Thyroid gland (tissue), 4 donors: ENCODE data around the gene ZXDC. TPM values are rescaled to one million over a fixed set of nuclear protein-coding genes. Genes with fewer than 3 reads are reported as not detected.

Experiments used
- DNase-seq, 2 donors: peaks; one replicate each; pipeline ENCODE4 v3.0.0-alpha.2; 2019
- H3K27ac ChIP-seq, 3 donors: fragments of 200-600 bp; sonication (generic); 1 replicate in 2 of 3; 2 replicates in 1 of 3; pipeline ENCODE4 v1.5.1; 2016 to 2019; ENCODE audit warnings: mild to moderate bottlenecking in 1 of 3, moderate library complexity in 1 of 3
- H3K27me3 ChIP-seq: fragments of 200-600 bp; sonication (generic); one replicate; pipeline ENCODE4 v1.5.1; 2019
- H3K36me3 ChIP-seq, 2 donors: fragments of 200-600 bp; sonication (generic); one replicate each; pipeline ENCODE4 v1.5.1; 2016 to 2019
- H3K4me1 ChIP-seq, 2 donors: fragments of 200-600 bp; sonication (generic); one replicate each; pipeline ENCODE4 v1.5.1; 2017 to 2019
- H3K4me3 ChIP-seq, 3 donors: fragments of 200-600 bp; sonication (generic); replicated peaks in 1 of 3; 1 replicate in 2 of 3; 2 replicates in 1 of 3; pipeline ENCODE4 v1.5.1; 2016; ENCODE audit warnings: mild to moderate bottlenecking in 1 of 3
- H3K9me3 ChIP-seq: fragments of 200-600 bp; sonication (generic); one replicate; pipeline ENCODE4 v1.5.1; 2017
- POLR2A ChIP-seq, 2 donors: fragments of 450-650 bp; IDR thresholded peaks; one replicate each; pipeline ENCODE4 v1.6.1; 2017; ENCODE audit warnings: antibody characterized with exemption in 2 of 2, mild to moderate bottlenecking in 2 of 2, moderate library complexity in 1 of 2
- WGBS, 2 donors: methylation state at CpG; one replicate each; pipeline ENCODE4 v1.1.5; 2017; 5-methylcytosine and 5-hydroxymethylcytosine counted together
- intact Hi-C: fragments of 100-400 bp; cut with DNase I; formaldehyde crosslinking; loops from one replicate; pipeline ENCODE4 v1.15.1; 2023
- total RNA-seq, 4 donors: library from RNA; depleted of rRNA; stranded (reverse); fragments of >200 nt; gene quantifications; one replicate each; pipeline ENCODE4 v1.2.3, GENCODE V29; 2016
- TF ChIP-seq, protein P1 (sequence below), 6 experiments: fragments of 200-600 bp in 3 of 6; fragments of 450-650 bp in 3 of 6; sonication (generic) in 3 of 6; IDR thresholded peaks; one replicate each; pipeline ENCODE4 v1.5.1; 2016 to 2019; ENCODE audit warnings: antibody characterized with exemption in 6 of 6, mild to moderate bottlenecking in 2 of 6, inconsistent platforms in 1 of 6, moderate library complexity in 1 of 6

Gene ZXDC
- total RNA-seq, 4 donors from 2014 or later, result 51.5 to 96.8 (median 57.4) TPM

- intact Hi-C loops, result no loop called here
- H3K9me3 ChIP-seq, result no peaks in the 10 kb centered on the region
- WGBS, 2 donors, result 89 to 93% methylated on average over 4 of the region's 4 CpGs
- no peaks in the 10 kb centered on the region for H3K36me3 ChIP-seq
- no peaks in the 10 kb centered on the region for H3K27me3 ChIP-seq
- H3K27ac ChIP-seq, result no peak overlapping the region
- H3K4me1 ChIP-seq, result peaks cover 0 to 5% of the 10 kb centered on the region in 2 donors
- TF ChIP-seq, protein P1, sequence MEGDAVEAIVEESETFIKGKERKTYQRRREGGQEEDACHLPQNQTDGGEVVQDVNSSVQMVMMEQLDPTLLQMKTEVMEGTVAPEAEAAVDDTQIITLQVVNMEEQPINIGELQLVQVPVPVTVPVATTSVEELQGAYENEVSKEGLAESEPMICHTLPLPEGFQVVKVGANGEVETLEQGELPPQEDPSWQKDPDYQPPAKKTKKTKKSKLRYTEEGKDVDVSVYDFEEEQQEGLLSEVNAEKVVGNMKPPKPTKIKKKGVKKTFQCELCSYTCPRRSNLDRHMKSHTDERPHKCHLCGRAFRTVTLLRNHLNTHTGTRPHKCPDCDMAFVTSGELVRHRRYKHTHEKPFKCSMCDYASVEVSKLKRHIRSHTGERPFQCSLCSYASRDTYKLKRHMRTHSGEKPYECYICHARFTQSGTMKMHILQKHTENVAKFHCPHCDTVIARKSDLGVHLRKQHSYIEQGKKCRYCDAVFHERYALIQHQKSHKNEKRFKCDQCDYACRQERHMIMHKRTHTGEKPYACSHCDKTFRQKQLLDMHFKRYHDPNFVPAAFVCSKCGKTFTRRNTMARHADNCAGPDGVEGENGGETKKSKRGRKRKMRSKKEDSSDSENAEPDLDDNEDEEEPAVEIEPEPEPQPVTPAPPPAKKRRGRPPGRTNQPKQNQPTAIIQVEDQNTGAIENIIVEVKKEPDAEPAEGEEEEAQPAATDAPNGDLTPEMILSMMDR (IDR thresholded peaks at IDR 0.05), result no peak
- no peak for TF ChIP-seq POLR2A (IDR thresholded peaks at IDR 0.05)
- no peak overlapping the region for H3K4me3 ChIP-seq
- DNase-seq, result no peak
Measured at GRCh38 chr3:126399756-126400155, 75.9 kb downstream of the ZXDC start.

DNA sequence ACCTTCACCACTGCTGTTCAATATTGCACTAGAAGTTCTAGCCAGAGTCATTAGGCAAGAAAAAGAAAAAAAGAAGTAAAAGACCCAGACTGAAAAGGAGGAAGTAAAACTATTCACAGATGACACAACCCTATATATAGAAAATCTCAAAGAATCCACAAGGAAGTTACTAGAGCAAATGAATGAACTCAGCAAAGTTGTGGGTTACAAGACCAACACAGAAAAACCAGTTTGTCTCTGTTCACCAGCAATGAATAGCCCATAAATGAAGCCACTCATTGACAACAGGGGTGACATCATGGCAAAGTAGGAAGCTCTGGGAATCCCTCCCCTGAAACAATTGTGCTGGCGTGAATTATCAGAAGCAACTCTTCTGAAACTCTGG, 76.3 kb downstream of the ZXDC start:
- no peaks in the 10 kb centered on the region for H3K27me3 ChIP-seq
- 84 to 89% methylated on average over 1 of the region's 1 CpG for WGBS, 2 donors
- intact Hi-C loops, result no loop called here
- TF ChIP-seq, protein P1 (IDR thresholded peaks at IDR 0.05), result no peak
- TF ChIP-seq POLR2A (IDR thresholded peaks at IDR 0.05), result no peak
- H3K27ac ChIP-seq, result no peak overlapping the region
- peaks cover 0 to 9% of the 10 kb centered on the region in 2 donors for H3K4me1 ChIP-seq
- H3K4me3 ChIP-seq, result no peak overlapping the region
- no peaks in the 10 kb centered on the region for H3K36me3 ChIP-seq
- no peaks in the 10 kb centered on the region for H3K9me3 ChIP-seq
- no peak for DNase-seq

DNA sequence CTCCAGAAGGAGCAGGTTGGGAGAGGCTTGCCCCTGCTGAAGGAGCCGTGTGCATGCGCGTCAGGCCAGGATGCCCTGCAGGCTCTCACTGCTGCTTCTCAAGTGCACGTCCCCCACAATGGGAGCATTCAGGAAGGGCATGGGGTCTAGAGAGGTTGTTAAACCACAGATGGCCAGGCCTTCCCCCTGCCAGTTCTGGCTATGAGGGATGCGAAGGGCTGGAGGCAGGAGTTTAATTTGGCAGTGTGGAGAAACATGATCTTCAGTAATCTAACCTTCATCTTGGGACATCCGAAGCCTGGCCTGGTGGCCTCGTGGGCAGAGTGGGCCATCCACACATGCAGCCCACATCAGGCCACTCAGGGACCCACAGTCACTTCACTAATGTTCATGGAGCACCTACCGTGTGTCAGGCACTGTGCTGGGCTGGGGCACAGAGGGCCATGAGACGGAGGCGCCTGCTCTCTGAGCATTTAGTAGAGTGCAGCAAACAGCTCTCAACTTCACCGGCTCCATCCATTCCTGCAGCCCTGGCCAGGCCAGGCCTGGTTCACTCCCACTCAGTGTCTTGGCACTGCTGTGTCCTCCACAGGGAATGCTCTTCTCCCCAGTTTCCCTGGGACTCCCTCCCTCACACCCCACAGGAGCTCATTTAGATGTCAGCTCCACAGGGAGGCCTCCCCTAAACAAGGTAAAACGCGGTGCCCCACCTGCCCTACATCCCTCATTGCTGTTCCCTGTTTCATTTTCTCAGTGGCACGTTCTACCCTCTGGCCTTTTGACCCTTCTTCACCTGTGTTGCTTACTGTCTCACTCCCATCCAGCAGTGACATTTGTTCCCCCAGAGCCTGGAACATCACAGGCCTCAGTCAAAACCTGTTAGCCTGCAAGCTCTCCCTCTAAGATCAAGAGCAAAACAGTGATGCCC, 77.0 kb downstream of the ZXDC start:
- H3K27me3 ChIP-seq, result no peaks in the 10 kb centered on the region
- no peak overlapping the region for H3K4me3 ChIP-seq
- 91 to 92% methylated on average over 14 of the region's 14 CpGs for WGBS, 2 donors
- no peak for DNase-seq
- TF ChIP-seq, protein P1 (IDR thresholded peaks at IDR 0.05), result no peak
- no peak for TF ChIP-seq POLR2A (IDR thresholded peaks at IDR 0.05)
- H3K36me3 ChIP-seq, result no peaks in the 10 kb centered on the region
- intact Hi-C loops, result no loop called here
- no peak overlapping the region for H3K27ac ChIP-seq
- no peaks in the 10 kb centered on the region for H3K9me3 ChIP-seq
- peaks cover 0 to 9% of the 10 kb centered on the region in 2 donors for H3K4me1 ChIP-seq

- TF ChIP-seq, protein P1 (IDR thresholded peaks at IDR 0.05), result no peak
- no peak for TF ChIP-seq POLR2A (IDR thresholded peaks at IDR 0.05)
- Histone ChIP-seq H3K9me3 (no peaks in the 10 kb centered on the region), H3K27ac (no peak overlapping the region), H3K36me3 (no peaks in the 10 kb centered on the region), H3K4me1 (peaks cover 0 to 9% of the 10 kb centered on the region in 2 donors), H3K27me3 (no peaks in the 10 kb centered on the region), H3K4me3 (no peak overlapping the region)
- intact Hi-C loops, result no loop called here
- no peak for DNase-seq
- 84 to 85% methylated on average over 8 to 12 of the region's 13 CpGs for whole genome bisulfite sequencing, 2 donors
Measured at GRCh38 chr3:126397610-126398422, 77.9 kb downstream of the ZXDC start.
